GM19452 (cell line): Measurements from ENCODE around the gene RIC3.

ENCODE experiments used
- ATAC-seq: cut with Tn5 transposase; IDR thresholded peaks from one replicate; pipeline ENCODE4 v1.9.1; 2021; ENCODE audit not compliant: unreplicated experiment

Gene RIC3

DNA sequence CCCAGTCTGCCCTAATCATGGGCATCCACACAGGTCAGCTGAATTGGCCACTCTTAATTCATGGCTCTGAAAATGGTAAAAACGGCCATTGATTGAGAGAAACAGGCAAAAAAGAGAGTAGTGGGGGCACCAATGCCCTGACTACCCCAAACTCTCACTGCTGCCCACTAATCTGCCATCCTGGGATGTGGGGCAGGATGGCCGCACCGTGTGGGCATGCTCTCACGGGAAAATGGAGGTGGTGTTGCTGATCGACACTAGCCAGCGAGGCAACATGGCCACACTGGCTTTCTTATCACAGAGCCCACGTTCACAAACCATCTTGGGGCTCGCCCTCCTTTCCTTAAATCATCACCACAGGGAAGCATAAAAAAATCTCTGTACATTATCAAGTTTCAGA lies 99.1 kb downstream of the RIC3 start:
- no peak for ATAC-seq

- no peak for ATAC-seq
Measured at GRCh38 chr11:8068605-8069221, 100.1 kb downstream of the RIC3 start.

GRCh38 chr11:8067929-8068575 lies 100.8 kb downstream of the RIC3 start:
- ATAC-seq: no peak

DNA sequence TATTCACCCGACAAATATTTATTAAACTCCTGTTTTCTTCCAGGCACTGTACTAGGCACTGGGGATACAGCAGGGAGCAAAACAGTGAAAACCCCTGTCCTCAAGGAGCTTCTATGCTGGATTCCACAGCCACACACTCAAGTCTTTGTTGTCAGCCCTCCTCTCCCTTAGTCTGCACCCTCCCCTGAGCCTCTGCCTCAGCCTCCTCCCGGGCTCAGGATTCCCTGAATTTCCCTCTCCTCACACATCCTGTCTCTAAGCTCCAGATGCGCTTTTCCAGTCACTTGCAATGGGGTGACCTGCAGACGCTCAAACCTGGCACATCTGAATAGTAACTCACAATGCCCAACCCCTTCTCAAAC lies 101.3 kb downstream of the RIC3 start:
- ATAC-seq: no peak

DNA sequence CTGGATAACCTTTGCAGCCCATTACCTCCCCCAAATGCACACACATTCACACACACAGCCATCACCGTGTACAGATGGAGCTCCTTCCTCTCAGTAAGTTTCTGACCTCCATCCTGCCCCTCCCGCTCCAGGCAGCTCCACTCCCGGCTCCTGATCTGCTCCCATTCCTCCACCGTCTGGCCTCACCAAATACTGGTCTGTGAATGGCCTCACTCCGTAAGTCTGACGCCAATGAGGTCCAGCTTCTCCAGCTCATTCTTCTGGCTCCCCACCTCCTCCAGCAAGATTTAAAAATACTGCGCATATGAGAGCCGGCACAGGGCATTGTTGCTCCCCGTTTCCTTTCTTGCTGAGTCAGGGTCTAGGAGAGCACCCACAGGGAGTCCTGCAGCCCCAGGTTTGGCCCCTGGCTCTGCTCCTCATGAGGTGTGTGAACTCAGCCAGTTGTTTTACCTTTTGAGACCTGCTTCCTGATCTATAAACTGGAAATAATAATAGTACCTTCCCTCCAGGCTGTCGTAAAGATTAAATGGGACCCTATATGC lies 101.8 kb downstream of the RIC3 start:
- no peak for ATAC-seq

DNA sequence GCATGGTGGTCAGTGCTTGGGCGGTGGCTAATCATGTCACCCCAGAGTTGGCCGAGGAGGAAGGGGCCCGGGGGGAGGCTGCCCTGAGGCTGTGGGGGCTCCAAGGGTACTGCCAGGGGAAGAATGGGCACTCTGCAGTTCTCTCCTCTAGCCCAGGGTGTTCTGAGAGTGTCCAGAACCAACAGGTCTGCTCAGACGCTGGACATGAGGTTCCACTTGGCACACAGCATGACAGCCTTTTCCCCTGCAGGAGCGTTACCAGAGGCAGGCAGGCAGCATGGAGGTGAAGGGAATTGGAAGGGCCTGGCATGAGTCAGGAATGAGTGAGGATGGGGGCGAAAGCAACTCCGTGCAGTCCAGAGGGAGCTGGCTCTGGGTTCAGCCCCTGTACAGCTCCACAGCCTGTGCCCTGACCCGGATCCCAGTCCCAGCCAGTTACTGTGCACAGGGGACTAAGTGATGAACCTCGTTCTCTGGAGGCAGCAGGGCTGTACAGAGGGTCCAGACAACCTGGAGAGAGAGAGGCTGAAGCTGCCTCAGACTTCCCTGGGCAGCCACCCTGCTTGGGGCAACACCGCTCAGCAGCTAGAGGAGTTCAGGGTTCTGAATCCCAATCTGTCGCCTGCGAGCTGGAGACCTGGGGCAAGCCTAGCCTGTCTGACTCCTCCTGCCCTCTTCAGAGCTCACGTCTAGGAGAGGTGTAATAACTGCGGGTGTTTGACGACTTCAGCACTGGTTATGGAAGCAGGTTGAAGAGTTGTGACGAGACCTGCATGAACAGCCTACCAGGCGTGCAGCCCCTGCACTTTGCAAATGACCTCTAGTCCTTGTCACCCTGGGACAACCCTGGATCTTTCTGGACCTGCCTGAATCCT lies 102.6 kb downstream of the RIC3 start:
- ATAC-seq: no peak

GRCh38 chr11:8065031-8065430 lies 103.8 kb downstream of the RIC3 start:
- no peak for ATAC-seq

GRCh38 chr11:8063324-8063723 lies 105.5 kb downstream of the RIC3 start:
- ATAC-seq: no peak

DNA sequence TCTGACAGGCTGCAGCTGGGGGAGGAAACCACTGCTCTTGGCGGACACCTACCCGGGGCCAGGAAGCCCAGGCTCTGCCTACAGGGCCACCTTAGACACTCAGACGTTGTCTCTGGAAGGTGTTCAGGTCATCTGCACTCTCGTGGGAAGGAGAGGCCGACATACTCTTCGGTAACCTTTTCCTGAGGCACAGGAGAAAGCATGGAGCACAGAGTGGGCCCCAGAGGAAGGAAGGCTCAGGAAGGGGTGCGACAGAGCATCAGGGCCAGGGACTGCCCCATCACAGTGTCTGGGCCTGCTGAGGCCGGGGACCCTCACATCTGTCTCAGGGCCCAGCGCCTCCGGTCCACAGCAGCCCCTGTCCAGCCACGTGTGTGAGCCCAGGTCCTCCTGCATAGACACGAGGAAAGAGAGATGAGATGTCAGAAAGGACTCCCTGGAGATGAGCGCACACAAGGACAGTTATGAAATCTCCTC lies 106.0 kb downstream of the RIC3 start:
- no peak for ATAC-seq

DNA sequence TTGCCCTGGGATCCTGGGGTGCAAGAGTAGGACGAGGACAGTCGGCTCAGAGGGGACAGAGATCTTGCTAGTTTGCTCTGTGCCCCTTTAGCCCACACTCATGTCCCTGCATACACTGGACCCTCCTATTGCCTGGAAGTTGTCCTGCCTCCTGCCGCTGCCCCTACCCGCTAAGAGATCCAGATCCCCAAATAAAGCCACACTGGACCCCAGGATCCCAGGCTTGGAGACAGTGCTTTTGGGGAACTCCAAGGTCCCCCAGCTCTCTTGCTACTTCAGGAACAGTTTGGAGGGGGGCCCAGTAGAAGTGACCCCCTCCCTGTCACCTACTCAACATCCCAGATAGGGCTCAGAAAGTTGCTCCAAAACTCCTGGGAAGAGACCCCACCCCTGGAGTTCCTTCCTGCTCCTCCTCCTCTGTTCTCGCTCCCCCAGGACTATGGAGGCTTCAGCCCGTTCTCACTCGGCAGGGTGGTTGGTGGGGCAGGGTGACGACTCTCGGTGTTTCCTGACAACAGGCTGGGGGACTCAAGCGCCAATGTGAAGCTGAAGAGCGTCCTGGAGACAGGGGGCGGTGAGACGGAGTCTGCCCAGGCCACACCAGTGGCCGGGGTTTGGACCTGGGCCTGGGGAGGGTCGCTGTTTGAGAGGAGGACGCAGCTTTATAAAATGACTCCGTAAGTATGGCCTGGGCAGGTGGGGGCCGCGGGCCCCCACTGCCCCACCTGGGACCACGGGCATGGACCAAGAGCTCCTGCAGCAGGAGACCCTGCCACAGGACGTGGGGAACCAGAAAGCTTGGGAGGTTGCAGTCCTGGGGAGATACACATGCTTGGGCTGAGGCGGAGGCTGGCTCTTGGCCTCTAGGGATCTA lies 107.0 kb downstream of the RIC3 start:
- no peak for ATAC-seq

DNA sequence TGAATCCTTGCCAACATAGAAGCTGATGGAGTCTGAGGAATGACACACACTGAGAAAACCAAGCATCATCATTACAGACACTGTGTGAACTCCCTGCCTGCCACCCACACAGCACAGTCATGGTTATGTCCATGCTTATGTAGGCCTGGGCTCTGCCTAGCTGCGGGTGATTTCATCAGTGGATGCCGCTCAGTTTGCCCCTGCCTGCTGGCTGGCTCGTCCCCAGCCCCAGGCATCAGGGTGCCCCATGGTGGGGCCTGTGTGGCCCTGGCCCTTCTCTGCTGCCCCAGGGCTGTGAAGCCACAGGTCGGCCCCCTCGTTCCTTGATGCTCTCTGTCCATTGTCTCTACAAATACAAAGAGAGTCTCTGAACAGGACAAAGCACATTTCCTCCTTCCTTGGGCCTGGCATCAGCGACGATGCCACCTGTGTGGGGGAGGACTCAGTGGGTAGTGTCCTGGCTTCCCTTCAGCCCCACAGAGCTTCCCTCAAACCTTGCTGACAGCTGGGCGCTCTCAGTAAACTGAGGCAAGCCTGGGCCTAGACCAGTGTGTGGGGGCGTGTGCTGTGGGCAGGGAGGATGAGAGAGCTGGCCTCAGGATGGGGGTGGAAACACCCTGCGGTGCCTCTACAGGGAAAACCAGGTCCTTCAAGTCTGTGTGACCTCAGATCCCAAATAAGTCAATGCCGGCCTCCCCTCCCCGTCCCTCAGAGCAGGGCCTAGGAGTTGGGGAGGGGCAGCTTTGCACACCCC lies 107.8 kb downstream of the RIC3 start:
- ATAC-seq: no peak

DNA sequence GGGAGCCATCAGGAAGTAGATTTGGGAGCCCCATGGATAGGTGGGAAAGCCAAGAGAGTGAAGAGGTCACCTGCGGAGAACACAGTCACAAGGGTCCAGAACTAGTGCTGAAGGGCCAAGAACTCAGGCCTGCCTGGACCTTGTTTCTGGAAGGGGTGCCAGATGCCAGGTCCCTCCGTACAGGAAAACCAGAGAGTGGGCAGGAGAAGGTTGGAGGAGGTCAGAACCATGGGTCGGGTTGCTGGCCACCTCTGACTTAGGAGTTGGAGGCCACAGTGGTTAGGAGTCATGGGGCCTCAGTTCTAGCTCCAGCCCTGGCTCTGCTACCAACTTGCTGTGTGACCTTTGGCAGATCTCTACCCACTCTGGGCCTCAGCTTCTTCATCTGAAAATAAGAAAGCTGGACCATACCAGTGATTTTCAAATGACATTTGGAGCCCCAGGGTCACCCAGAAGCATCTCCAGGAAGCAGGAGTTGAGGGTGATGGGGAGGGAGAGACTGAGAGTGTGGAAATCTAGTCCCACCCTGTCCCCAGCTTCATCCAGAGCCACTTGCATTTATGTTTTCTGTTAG lies 108.6 kb downstream of the RIC3 start:
- ATAC-seq: no peak

DNA sequence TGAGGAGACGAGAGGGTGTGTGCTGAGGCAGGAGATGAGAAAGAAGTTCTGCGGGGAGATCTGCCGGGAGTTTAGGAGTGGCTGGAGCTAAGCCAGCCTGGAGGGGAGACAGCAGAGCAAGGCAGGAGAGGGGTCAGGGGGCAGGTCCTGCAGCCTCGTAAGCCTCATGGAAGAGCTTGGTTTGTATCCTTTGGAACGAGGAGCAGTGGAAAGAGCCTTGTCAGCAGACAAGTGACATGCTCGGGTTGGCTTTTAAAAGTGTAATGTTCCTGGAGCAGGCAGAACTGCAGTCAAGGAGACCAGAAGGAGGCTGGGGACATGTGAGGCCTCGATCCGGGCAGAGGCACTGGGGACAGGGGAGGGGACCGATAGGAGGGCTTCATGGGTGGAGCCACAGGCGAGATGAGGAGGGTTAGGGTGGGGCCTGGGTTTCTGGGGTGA lies 109.2 kb downstream of the RIC3 start:
- ATAC-seq: no peak

GRCh38 chr11:8059030-8059429 lies 109.8 kb downstream of the RIC3 start:
- ATAC-seq: no peak

DNA sequence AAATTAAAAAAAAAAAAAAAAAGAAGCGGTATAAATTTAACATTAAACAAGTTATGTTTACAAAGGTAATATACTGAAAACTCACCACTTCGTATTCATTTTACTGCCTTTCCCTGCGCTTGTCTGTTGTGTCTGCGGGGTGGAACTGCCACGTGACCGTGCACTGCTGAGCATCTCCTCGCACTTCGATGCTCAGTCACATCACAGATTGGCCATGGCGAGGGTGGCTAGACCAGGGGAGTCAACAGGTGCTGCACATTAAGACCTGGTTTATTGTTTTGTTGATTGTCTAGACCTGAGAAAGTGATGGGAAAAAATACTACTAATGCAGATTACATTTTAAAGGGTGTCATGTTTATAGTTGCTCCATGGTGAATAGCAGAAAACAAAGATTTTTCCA lies 110.6 kb downstream of the RIC3 start:
- no peak for ATAC-seq

GRCh38 chr11:8056810-8057463 lies 111.9 kb downstream of the RIC3 start:
- no peak for ATAC-seq
